ENCODE measurements around the gene TMCC2.
"Not testable (repeated sequence)": the region's sequence is repeated elsewhere in the genome, so short reads cannot be mapped to it uniquely, and the experiment has no call there.

Gene TMCC2

DNA sequence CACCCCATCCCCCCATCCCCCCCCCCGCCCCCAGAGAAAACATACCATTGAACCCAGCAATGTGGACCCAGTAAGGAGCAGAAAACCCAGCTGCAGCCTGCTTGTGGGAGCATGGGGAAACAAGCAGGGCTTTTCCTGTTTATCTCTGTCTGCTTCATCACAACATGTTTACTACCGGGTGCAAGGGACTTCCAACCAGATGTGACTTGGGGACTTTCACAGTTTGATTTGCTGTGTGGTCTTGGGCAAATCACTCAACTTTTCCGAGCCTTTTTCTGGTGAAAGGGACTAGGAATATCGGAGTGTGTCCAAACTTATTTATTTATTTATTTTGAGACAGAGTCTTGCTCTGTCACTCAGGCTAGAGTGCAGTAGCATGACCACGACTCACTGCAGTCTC is 3.2 kb downstream of the TMCC2 start:
- TF ChIP-seq POLR2A (IDR thresholded peaks at IDR 0.05; ENCODE audit: extremely low read depth, insufficient read length) (no peak), MYC (IDR thresholded peaks at IDR 0.05; ENCODE audit: low read depth, low read length) (no peak)
- TF ChIP-seq, protein P1, sequence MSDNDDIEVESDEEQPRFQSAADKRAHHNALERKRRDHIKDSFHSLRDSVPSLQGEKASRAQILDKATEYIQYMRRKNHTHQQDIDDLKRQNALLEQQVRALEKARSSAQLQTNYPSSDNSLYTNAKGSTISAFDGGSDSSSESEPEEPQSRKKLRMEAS (IDR thresholded peaks at IDR 0.05; ENCODE audit: low read depth, low read length) = no peak
- TF ChIP-seq, protein P2, sequence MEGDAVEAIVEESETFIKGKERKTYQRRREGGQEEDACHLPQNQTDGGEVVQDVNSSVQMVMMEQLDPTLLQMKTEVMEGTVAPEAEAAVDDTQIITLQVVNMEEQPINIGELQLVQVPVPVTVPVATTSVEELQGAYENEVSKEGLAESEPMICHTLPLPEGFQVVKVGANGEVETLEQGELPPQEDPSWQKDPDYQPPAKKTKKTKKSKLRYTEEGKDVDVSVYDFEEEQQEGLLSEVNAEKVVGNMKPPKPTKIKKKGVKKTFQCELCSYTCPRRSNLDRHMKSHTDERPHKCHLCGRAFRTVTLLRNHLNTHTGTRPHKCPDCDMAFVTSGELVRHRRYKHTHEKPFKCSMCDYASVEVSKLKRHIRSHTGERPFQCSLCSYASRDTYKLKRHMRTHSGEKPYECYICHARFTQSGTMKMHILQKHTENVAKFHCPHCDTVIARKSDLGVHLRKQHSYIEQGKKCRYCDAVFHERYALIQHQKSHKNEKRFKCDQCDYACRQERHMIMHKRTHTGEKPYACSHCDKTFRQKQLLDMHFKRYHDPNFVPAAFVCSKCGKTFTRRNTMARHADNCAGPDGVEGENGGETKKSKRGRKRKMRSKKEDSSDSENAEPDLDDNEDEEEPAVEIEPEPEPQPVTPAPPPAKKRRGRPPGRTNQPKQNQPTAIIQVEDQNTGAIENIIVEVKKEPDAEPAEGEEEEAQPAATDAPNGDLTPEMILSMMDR (IDR thresholded peaks at IDR 0.05; ENCODE audit: low read depth, low read length) = no peak
- no peak for DNase-seq (ENCODE audit: low read depth)
- no peak overlapping the region for H3K4me3 ChIP-seq (ENCODE audit: low read depth, low read length)

DNA sequence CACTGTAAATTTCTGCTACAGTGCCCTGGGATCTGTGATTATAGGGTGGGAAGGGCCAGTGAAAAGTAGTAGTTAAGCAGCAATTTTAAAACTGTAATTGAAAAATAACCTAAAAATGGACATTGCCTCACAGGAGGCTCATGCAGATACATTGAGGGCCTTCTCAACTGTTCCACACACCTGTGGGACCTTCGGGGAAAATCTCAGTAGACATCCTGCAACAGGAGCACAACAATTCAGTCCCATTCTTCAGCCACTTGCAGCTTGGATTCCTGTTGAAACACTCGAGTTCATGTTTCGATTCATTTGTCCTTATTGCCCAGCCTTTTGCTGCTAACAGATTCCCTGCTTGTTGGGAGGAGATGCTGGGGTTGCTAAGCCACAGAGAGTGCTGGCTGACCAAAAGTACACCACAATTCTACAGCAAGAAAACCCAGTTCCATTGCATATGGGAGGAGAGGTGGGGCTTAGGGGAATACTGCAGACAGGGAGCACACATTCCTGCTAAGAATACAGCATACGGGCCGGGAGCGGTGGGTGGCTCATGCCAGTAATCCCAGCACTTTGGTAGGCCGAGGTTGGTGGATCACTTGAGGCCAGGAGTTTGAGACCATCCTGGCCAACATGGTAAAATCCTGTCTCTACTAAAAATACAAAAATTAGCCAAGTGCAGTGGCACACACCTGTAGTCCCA is 4.5 kb downstream of the TMCC2 start:
- TF ChIP-seq POLR2A (IDR thresholded peaks at IDR 0.05; ENCODE audit: extremely low read depth, insufficient read length) (no peak), MYC (IDR thresholded peaks at IDR 0.05; ENCODE audit: low read depth, low read length) (no peak)
- TF ChIP-seq, protein P1 (IDR thresholded peaks at IDR 0.05; ENCODE audit: low read depth, low read length) = no peak
- TF ChIP-seq, protein P2 (IDR thresholded peaks at IDR 0.05; ENCODE audit: low read depth, low read length) = no peak
- no peak overlapping the region for H3K4me3 ChIP-seq (ENCODE audit: low read depth, low read length)
- no peak for DNase-seq (ENCODE audit: low read depth)

DNA sequence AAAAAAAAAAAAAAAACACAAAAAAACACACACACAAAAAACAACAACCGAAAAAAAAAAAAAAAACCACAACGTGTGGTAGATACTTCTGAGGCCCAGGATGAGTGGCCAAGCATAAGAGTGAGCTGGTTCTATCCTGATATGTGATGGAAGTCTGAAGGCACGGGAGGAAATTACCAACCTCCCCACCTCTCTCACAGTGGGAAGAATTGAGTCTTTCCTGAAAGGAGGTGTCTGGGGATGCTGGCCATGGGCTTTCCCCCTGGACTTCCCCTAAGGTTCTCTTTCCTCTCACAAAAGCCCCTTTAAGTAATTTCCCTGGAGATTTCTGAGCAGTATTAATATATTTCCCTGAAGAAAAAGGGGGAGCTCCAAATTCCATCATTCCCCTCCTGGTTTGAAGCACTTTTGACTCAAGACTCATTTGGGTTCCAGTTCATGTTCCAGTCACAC is 5.2 kb downstream of the TMCC2 start:
- no peak for DNase-seq (ENCODE audit: low read depth)
- no peak overlapping the region for H3K4me3 ChIP-seq (ENCODE audit: low read depth, low read length)
- TF ChIP-seq POLR2A (IDR thresholded peaks at IDR 0.05; ENCODE audit: extremely low read depth, insufficient read length) = no peak
- no peak for TF ChIP-seq MYC (IDR thresholded peaks at IDR 0.05; ENCODE audit: low read depth, low read length)
- TF ChIP-seq, protein P1 (IDR thresholded peaks at IDR 0.05; ENCODE audit: low read depth, low read length) = no peak
- TF ChIP-seq, protein P2 (IDR thresholded peaks at IDR 0.05; ENCODE audit: low read depth, low read length) = no peak

DNA sequence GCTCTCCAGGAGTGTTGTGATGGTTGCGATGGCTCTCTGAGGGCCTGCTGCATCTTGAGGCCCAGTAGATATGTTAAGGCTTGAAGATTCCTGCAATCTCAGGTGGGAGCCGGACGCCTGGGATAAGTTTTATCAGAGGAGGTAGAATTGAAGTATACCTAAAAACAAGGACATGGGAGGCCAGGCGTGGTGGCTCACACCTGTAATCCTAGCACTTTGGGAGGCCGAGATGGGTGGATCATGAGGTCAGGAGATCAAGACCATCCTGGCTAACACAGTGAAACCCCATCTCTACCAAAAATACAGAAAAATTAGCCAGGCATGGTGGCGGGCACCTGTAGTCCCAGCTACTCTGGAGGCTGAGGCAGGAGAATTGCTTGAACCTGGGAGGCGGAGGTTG is 6.2 kb downstream of the TMCC2 start:
- not testable (repeated sequence) for DNase-seq (ENCODE audit: low read depth); H3K4me3 ChIP-seq (ENCODE audit: low read depth, low read length)

DNA sequence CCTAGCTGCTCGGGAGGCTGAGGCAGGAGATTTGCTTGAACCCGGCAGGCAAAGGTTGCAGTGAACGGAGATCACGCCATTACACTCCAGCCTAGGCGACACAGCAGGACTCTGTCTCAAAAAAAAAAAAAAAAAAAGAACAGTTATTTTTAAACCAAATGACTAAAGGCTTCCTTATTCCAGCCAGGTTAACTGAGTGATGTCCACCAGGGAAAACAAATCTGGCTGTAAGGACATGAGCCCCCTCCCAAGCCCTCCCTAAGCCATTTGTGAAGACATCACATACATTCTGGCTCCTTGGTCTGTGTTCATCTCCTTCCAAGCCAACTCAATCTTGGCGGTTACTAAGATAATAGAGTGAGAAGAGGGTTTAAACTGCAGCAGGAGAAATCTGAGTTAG is 8.2 kb downstream of the TMCC2 start:
- TF ChIP-seq POLR2A (IDR thresholded peaks at IDR 0.05; ENCODE audit: extremely low read depth, insufficient read length) = no peak
- TF ChIP-seq, protein P2 (IDR thresholded peaks at IDR 0.05; ENCODE audit: low read depth, low read length) = no peak
- TF ChIP-seq, protein P1 (IDR thresholded peaks at IDR 0.05; ENCODE audit: low read depth, low read length) = no peak
- TF ChIP-seq MYC (IDR thresholded peaks at IDR 0.05; ENCODE audit: low read depth, low read length) = no peak
- no peak for DNase-seq (ENCODE audit: low read depth)
- H3K4me3 ChIP-seq (ENCODE audit: low read depth, low read length) = no peak overlapping the region

DNA sequence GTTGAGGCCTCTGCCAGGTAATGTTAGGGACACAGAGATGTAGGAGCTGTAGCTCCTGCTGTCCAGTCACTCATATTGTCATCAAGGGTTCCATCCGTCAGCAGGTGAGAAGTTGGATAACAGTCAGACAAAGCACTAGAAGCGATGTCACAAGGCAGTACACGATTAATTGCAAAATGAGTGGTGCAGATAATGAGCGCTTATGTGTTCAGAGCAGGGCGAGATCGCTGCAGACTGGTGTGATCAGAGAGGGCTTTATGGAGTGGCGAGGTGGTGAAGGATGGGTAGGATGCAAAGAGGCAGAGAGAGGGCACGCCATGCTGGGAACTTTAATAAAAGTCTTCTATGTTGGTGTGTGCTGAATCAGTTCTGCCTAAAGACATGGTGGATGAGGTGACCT is 8.8 kb downstream of the TMCC2 start:
- TF ChIP-seq, protein P2 (IDR thresholded peaks at IDR 0.05; ENCODE audit: low read depth, low read length) = no peak
- no peak for TF ChIP-seq MYC (IDR thresholded peaks at IDR 0.05; ENCODE audit: low read depth, low read length)
- TF ChIP-seq, protein P1 (IDR thresholded peaks at IDR 0.05; ENCODE audit: low read depth, low read length) = no peak
- TF ChIP-seq POLR2A (IDR thresholded peaks at IDR 0.05; ENCODE audit: extremely low read depth, insufficient read length) = no peak
- no peak overlapping the region for H3K4me3 ChIP-seq (ENCODE audit: low read depth, low read length)
- DNase-seq (ENCODE audit: low read depth) = no peak
